HG03159 (cell line): ENCODE results near the gene CRACR2A.

Experiments
- ATAC-seq: cut with Tn5 transposase; IDR thresholded peaks from one replicate; pipeline ENCODE4 v1.9.1; 2021; ENCODE audit warnings: mild to moderate bottlenecking, moderate library complexity; ENCODE audit not compliant: unreplicated experiment

Gene CRACR2A

DNA sequence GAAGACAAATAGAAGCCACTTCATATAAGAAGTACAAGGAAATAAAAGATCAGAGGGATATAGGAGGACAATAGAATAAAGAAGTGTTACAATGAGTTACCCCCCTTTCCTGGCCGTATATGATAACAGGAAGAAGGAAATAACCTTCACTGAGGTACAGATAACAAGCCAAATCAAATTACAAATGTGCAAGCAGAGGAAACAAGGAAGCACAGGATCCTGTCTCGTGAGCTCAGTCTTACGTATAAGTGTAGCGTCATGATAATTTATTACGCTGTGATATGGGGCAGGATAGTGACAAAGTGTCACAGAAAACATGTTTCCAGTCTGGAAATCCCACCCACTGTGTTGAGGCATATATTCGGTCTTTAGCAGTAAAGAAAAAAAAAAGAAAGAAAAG, 26.5 kb downstream of the CRACR2A start:
- ATAC-seq = no peak

- ATAC-seq = no peak
Measured at GRCh38 chr12:3725388-3726115, 27.4 kb downstream of the CRACR2A start.

GRCh38 chr12:3723916-3724805, 28.7 kb downstream of the CRACR2A start:
- ATAC-seq = no peak

DNA sequence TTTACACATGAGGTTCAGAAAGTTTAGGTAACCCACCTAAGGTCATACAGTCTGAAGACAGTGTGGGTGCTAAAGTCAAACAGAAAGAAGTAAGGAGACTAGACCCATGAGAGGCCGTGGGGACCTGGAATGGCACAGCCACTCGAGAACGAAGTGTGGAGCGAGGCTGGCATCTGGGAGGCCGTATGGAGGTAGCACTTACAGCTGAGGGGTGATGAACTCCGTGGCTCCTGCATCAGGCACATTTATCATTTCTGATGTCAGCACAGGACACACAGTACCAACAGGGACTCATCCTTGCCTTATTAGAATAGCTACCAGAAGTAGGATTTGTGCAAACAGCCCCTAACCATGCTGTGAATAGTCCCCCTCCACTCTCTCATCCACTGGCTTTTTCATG, 30.5 kb downstream of the CRACR2A start:
- ATAC-seq = no peak

- no peak for ATAC-seq
Measured at GRCh38 chr12:3720772-3721171, 32.1 kb downstream of the CRACR2A start.

DNA sequence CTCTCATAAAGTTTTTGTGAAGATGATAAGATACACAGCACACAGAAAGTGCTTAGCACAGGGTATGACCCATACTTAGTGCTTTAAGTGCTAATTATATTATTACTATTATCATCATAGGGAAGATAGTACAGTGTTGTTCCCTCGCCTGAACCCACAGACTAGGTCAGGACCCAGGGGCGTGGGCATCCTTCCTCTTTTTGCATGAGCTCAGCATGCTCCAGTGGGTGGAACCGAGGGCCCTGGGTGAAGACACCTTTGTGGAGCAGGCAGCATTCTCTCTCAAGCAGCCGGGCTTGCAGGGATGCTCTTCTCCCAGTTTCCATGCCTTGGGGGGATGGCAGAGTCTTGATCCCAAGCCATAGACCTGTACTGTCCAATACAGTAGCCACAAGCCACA, 34.8 kb downstream of the CRACR2A start:
- no peak for ATAC-seq

DNA sequence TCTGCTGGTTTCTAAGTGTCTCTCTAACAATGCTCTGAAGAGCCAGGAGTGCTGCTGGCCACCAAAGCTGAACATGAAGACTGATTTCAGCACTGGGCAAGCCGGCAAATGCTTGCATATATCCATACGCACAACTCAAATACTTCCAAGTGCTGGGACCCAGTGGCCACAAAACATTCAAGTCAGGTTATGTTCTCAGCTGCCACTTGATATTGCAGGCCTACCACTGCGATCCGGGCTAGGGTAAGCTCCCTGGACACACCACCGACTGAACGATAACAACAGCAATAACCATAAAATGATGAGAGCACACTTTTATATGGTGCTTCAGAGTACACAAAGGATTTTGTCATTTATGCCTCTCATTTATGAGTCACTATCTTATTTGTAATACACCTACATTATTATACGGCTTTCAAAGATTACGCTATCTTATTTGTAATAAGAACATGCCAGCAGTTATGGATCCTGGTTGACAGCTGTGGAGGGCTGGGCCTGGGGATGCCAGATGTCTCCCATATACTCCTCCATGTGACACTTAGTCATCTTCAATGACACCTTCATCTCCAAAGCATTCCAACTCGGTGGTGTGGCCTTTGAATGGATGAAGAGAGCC, 35.5 kb downstream of the CRACR2A start:
- ATAC-seq = no peak

DNA sequence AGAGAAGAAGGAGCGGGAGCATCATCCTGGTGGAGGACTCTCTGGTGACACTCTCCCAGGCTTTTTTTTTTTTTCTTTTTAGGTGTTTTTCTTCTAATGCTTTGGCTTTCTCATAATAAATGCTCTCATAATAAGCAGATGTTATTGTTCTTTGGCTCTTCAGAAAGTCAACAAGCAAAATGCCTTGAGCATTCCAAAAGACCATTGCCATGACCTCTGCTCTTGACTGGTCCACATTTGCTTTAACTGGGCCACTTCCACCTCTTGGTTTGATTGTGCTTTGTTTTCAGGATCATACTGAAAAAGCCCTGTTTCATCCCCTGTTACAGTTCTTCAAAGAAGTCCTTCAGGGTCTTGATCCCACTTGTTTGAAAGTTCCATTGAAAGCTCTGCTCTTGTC, 36.9 kb downstream of the CRACR2A start:
- ATAC-seq = no peak

DNA sequence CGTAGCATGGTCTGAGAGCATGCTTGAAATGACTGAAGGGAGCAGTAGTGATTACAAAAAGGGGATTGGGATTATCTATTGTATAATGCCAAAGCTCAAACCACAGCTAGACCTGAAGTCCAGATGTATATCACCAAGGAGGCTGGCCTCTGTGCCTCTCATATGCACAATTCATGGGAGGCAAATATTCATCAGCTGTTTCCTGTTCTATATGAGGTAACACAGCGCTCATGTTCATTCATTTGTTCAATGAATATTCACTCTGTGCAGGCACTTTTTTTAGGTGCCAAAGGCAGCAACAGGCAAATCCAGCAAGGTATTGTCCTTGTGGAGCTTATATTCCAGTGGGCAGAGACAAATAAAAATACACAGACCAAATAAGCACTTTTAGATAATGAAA, 39.0 kb downstream of the CRACR2A start:
- no peak for ATAC-seq

DNA sequence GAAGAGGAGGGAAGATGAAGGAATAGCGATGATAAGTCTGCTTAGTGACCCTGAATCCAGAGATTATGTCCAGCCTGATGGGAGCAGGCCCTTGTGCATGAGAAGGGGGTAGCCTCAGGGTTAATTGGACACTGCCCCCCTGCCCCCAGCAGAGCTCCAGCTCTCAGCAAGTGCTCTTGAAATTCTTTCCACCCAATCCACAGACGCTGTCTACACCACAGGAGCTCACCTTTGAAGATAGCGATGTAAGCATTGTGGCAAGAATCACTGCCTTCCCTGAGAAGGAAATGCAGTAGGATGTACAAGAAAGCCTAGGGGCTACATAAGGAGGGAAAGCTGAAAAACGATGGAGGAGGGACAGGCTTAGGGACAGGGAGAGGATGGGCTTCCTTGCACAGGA, 39.4 kb downstream of the CRACR2A start:
- ATAC-seq = no peak

GRCh38 chr12:3712209-3712992, 40.5 kb downstream of the CRACR2A start:
- no peak for ATAC-seq

GRCh38 chr12:3705354-3705675, 47.6 kb downstream of the CRACR2A start:
- no peak for ATAC-seq

GRCh38 chr12:3704512-3705353, 48.2 kb downstream of the CRACR2A start:
- ATAC-seq = no peak

DNA sequence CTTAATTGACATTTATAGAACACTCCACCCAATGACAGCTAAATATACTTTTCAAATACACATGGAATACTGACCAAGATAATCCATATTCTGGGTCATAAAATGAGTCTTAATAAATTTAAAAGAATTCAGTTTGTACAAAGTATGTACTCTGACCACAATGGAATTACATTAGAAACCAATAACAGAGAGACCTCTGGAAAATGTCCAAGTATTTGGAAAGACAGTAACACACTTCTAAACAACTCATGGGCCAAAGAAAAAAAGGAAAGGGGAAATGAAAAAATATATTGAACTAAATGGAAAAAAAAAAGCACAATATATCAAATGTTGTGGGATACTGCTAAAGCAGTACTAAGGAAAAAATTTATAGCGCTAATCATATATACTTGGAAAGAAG, 52.0 kb downstream of the CRACR2A start:
- no peak for ATAC-seq

DNA sequence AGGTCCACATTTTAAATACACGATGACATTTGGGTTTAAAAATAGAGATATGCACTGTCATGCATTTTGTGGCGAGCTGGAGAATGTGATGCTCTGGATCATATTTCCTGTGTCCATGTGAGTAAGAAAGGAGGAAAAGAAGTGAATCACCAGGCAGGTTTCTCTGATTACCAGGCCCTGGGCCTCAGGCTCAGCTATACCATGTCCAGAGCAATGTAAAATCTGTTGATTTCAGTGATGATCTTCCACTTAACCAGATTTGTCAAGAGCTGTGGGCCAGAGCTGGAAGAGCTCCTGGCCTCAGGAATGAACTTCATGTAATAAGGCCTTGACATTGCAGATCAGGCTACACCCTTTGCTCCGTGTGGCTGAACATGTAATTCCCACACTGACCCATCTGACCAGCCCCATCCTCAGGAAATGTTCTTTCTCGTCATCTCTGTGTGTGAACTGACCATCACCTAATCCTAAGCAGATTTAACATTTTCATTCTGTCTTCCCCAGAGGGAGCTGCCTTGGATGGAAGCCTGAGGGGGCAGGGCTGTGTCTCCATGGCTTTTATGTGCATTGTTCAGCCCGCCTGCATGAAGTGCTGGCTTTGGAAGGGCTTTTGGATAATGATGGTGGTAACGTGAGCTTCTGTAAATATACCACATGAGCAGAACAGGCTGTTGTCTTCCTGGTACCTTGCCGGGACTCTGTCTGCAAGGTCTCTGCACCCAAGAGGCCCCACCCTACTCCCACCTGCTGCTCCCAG, 54.5 kb downstream of the CRACR2A start:
- ATAC-seq = no peak

DNA sequence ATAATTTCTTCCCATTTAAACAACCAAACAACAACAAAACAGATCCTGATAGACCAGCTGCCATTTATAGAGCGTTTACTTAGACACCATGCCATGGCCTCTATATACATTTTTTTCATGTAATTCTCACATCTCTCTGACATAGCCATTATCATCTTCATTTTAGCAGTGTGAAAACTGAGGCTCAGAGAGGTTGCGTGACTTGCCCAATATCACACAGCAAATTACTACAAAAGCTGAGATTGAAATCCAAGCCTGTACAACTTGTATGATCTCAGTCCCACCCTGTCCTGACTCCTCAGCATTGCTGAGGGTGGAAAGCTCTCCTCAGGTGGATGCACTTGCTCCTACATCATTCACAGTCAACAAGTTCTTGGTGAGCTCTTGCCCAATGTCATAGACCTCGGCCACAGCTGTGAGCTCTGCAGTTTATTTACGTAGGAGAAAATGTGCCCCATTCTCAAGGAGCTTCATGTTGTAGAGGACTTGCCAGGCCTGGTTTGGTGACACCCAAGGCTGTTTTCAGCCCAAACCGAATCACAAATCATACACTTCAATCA, 55.5 kb downstream of the CRACR2A start:
- no peak for ATAC-seq

- ATAC-seq = no peak
Measured at GRCh38 chr12:3694673-3695072, 58.2 kb downstream of the CRACR2A start.

DNA sequence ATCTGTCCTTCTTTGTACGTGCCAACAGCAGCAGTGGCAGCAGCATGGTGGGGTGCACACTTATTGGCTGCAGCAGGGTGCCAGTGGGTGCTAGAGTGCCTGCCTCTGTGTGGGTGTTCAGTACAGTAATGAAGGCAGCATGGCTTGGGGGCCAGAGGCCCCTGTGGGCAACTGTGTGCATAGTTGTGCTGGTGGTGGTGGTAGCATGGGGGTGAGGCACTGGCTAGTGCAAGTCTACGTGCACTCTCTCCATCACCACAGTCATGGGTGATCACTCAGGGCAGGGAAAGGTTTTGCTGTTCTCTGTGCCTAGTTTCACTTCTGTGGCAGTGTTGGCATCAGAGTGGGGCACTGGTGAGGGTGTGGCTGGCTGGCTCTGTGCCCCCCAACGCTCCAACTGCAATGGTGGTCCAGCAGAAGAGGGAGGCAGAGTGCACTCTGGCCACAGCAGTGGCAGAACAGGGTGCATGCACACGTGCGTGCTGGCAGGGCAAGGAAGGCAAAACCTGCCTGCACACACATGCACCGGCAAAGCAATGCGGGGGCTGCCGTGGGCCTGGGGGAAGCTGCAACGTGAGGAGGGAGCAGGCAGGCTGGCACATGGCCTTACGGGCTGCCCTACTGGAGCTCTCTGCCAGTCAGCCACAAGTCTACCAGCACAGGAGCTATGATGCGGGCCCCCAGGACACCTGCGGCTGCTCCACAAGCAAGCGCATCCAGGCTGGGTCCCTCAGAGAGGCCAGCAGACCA, 60.1 kb downstream of the CRACR2A start:
- ATAC-seq = no peak

GRCh38 chr12:3686463-3686862, 66.4 kb downstream of the CRACR2A start:
- ATAC-seq = no peak
